ENCODE data around the gene NTM. TPM values are rescaled to one million over a fixed set of nuclear protein-coding genes. Genes with fewer than 3 reads are reported as not detected.

Gene NTM
- total and polyA plus RNA-seq, 2 donors (not counting 3 experiments of a cell fraction or from before 2014, with no cell fraction given) = 1.00 to 1.1 TPM

DNA sequence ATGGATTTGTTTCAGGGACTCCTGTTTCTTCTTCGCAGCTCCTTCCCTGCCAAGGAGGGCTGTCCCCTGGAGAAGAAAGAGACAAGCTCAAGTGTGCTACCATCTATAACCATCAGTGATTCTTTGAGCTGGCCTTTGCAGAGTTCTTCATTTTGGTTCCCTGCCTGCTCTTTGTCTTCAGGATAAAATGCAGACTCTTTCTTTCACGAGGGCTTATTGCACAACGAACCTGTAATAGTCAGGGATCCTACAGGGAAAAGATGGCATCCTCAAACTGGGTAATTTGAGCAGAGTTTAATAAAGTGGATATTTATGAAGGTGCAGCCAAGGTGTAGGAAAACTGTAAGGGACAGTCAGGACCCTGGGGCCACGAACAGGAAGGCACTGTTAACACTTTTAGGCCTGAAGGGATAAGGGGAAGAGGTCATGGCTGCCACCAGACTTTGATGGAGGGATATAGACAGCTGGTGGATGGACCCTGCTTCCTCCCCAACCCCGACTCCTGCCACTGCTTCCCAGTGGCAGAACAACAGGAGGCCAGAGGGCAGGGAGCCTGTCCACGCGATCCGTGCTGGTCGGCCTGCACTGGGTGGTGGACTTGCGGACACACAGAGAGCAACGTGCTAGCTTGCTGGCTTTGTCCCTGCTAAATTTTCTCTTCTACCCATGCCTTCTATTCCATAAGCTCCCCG is 767.0 kb downstream of the NTM start:
- no peaks in the 10 kb centered on the region for H3K4me1 ChIP-seq (ENCODE audit: control insufficient read depth, extremely low read depth, insufficient read depth, low read length)
- no peaks in the 10 kb centered on the region for H3K27me3 ChIP-seq (ENCODE audit: control insufficient read depth in 2 of 2, insufficient read depth in 2 of 2, low read length in 2 of 2)
- no peak overlapping the region for H3K27ac ChIP-seq (ENCODE audit: insufficient read depth, low read depth, low read length)
- no peak overlapping the region for H2AFZ ChIP-seq (ENCODE audit: low read depth, low read length)
- dilution Hi-C loops (cut with MboI; ENCODE audit: extremely low pct_ligation_motif_present, low sequenced_read_pairs) (no loop called here), intact Hi-C loops (cut with micrococcal nuclease) (no loop called here)
- H3K9me3 ChIP-seq (replicated peaks; ENCODE audit: control insufficient read depth, insufficient read depth, low read length) = no peaks in the 10 kb centered on the region
- H3K9ac ChIP-seq (replicated peaks; ENCODE audit: extremely low read depth, insufficient read depth, low read length) = no peak overlapping the region
- H3K36me3 ChIP-seq (ENCODE audit: control insufficient read depth in 2 of 2, extremely low read depth in 1 of 2, insufficient read depth in 2 of 2, low read length in 2 of 2) = no peaks in the 10 kb centered on the region
- POLR2A ChIA-PET = no interaction called here
- BruUV-seq (replicated peaks) = no TSS peak
- CTCF ChIA-PET = interaction anchor here (0.6 to 1.7 kb wide), 9 partner anchors 10 to 450 kb away, joined by 3 to 19 read pairs (median 3); no protein-coding TSS in a partner anchor
- FAIRE-seq = no peak
- no peaks in the 10 kb centered on the region for H3K9me1 ChIP-seq (replicated peaks; ENCODE audit: control insufficient read depth, extremely low read depth, insufficient read depth, low read length)
- no peaks in the 10 kb centered on the region for H3K79me2 ChIP-seq (ENCODE audit: control insufficient read depth, insufficient read depth, low read length)
- no peak overlapping the region for H3K4me2 ChIP-seq (ENCODE audit: insufficient read depth, low read length)
- no peaks in the 10 kb centered on the region for H4K20me1 ChIP-seq (replicated peaks; ENCODE audit: control insufficient read depth, extremely low read depth, insufficient read depth, low read length)
- H3K4me3 ChIP-seq (replicated peaks in 1 of 3; ENCODE audit: insufficient read depth in 1 of 3, low read depth in 1 of 3, low read length in 3 of 3) = no peak overlapping the region
- no peak for TF ChIP-seq POLR2A (IDR thresholded peaks at IDR 0.05; ENCODE audit: low read depth, low read length)
- no peak for TF ChIP-seq JUN (IDR thresholded peaks at IDR 0.05; ENCODE audit: borderline replicate concordance, insufficient read depth, insufficient read length, low read depth)
- no peak for TF ChIP-seq GATA2 (IDR thresholded peaks at IDR 0.05; ENCODE audit: insufficient read depth, insufficient read length, low read depth, low read length)
- no peak for TF ChIP-seq EZH2 (IDR thresholded peaks at IDR 0.05; ENCODE audit: borderline replicate concordance, low read depth, low read length, severe bottlenecking)
- TF ChIP-seq POLR2AphosphoS5 (IDR thresholded peaks at IDR 0.05; ENCODE audit: insufficient read depth, low read depth, low read length) = no peak
- TF ChIP-seq MYC (IDR thresholded peaks at IDR 0.05; ENCODE audit: low read depth, low read length) = no peak
- TF ChIP-seq, protein P1, sequence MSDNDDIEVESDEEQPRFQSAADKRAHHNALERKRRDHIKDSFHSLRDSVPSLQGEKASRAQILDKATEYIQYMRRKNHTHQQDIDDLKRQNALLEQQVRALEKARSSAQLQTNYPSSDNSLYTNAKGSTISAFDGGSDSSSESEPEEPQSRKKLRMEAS (IDR thresholded peaks at IDR 0.05; ENCODE audit: insufficient read depth, insufficient read length) = no peak
- TF ChIP-seq, protein P2, sequence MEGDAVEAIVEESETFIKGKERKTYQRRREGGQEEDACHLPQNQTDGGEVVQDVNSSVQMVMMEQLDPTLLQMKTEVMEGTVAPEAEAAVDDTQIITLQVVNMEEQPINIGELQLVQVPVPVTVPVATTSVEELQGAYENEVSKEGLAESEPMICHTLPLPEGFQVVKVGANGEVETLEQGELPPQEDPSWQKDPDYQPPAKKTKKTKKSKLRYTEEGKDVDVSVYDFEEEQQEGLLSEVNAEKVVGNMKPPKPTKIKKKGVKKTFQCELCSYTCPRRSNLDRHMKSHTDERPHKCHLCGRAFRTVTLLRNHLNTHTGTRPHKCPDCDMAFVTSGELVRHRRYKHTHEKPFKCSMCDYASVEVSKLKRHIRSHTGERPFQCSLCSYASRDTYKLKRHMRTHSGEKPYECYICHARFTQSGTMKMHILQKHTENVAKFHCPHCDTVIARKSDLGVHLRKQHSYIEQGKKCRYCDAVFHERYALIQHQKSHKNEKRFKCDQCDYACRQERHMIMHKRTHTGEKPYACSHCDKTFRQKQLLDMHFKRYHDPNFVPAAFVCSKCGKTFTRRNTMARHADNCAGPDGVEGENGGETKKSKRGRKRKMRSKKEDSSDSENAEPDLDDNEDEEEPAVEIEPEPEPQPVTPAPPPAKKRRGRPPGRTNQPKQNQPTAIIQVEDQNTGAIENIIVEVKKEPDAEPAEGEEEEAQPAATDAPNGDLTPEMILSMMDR (IDR thresholded peaks at IDR 0.05; ENCODE audit: extremely low read depth in 1 of 2, insufficient read depth in 1 of 2, low read depth in 1 of 2, low read length in 2 of 2) = no peak
- TF ChIP-seq FOS (IDR thresholded peaks at IDR 0.05; ENCODE audit: borderline replicate concordance, insufficient read depth, low read length) = no peak
- DNase-seq (ENCODE audit: low read depth, low spot score) = no peak

Data from endothelial cell of umbilical vein (primary cell).